CD14-positive monocyte (primary cell): ENCODE measurements around the gene ASPA. TPM values are rescaled to one million over a fixed set of nuclear protein-coding genes. Genes with fewer than 3 reads are reported as not detected.

Experiments used
- DNase-seq, 3 donors: peaks; one replicate each; pipeline ENCODE4 v3.0.0-alpha.2; 2011 to 2022
- H2AFZ ChIP-seq: 2 replicates; pipeline ENCODE4 v1.6.0; 2012; ENCODE audit warnings: mild to moderate bottlenecking, low read depth, low read length, inconsistent platforms; ENCODE audit not compliant: insufficient read depth, poor library complexity, severe bottlenecking
- H3K27ac ChIP-seq, 2 donors: 1 replicate in 1 of 2; 2 replicates in 1 of 2; pipeline ENCODE4 v1.5.1; 2012 to 2013; ENCODE audit warnings: low read length in 2 of 2, control low read depth in 1 of 2, inconsistent platforms in 1 of 2, low read depth in 1 of 2, mild to moderate bottlenecking in 1 of 2
- H3K27me3 ChIP-seq, 2 donors: one replicate each; pipeline versions ENCODE4 v1.6.0 to v1.6.1; 2011 to 2013; ENCODE audit warnings: low read length in 2 of 2; ENCODE audit not compliant: control insufficient read depth in 2 of 2, insufficient read depth in 2 of 2
- H3K36me3 ChIP-seq, 2 donors: replicated peaks in 1 of 2; 1 replicate in 1 of 2; 2 replicates in 1 of 2; pipeline versions ENCODE4 v1.5.1 to v1.6.1; 2012 to 2013; ENCODE audit warnings: low read length in 2 of 2, control low read depth in 1 of 2, inconsistent platforms in 1 of 2, mild to moderate bottlenecking in 1 of 2; ENCODE audit not compliant: insufficient read depth in 2 of 2, control insufficient read depth in 1 of 2
- H3K4me1 ChIP-seq, 2 donors: 1 replicate in 1 of 2; 2 replicates in 1 of 2; pipeline versions ENCODE4 v1.5.1 to v1.6.1; 2012 to 2013; ENCODE audit warnings: low read length in 2 of 2, control low read depth in 1 of 2, inconsistent platforms in 1 of 2, mild to moderate bottlenecking in 1 of 2, moderate library complexity in 1 of 2; ENCODE audit not compliant: insufficient read depth in 2 of 2, control insufficient read depth in 1 of 2
- H3K4me2 ChIP-seq: replicated peaks from 2 replicates; pipeline ENCODE3; 2012; ENCODE audit warnings: low read length, moderate library complexity, mild to moderate bottlenecking; ENCODE audit not compliant: poor library complexity, severe bottlenecking; ENCODE audit errors: extremely low read depth
- H3K4me3 ChIP-seq, 3 experiments: fragments of 200-600 bp in 1 of 3; sonication (generic) in 1 of 3; replicated peaks in 1 of 3; 1 replicate in 2 of 3; 2 replicates in 1 of 3; pipeline ENCODE4 v1.5.1; 2011 to 2013; ENCODE audit warnings: low read length in 3 of 3, mild to moderate bottlenecking in 3 of 3, control low read depth in 2 of 3, low read depth in 2 of 3, inconsistent platforms in 1 of 3, moderate library complexity in 1 of 3
- H3K79me2 ChIP-seq: 2 replicates; pipeline ENCODE4 v1.6.0; 2012; ENCODE audit warnings: mild to moderate bottlenecking, control low read depth, inconsistent platforms, low read length, moderate library complexity; ENCODE audit not compliant: insufficient read depth
- H3K9ac ChIP-seq: 2 replicates; pipeline ENCODE4 v1.6.0; 2017; ENCODE audit warnings: low read length, mild to moderate bottlenecking; ENCODE audit not compliant: insufficient read depth, poor library complexity, severe bottlenecking
- H3K9me3 ChIP-seq, 2 donors: replicated peaks in 1 of 2; 1 replicate in 1 of 2; 2 replicates in 1 of 2; pipeline versions ENCODE4 v1.5.1 to v1.6.1; 2012 to 2013; ENCODE audit warnings: low read length in 2 of 2, control low read depth in 1 of 2; ENCODE audit not compliant: control insufficient read depth in 1 of 2, insufficient read depth in 1 of 2
- H4K20me1 ChIP-seq: 2 replicates; pipeline ENCODE4 v1.6.0; 2012; ENCODE audit warnings: mild to moderate bottlenecking, low read length, control low read depth, moderate library complexity; ENCODE audit not compliant: insufficient read depth
- H3K27ac Mint-ChIP-seq, 7 donors: one replicate each; pipeline ENCODE4 v1.8.0; 2020; ENCODE audit warnings: mild to moderate bottlenecking in 7 of 7, mixed read lengths in 7 of 7, moderate library complexity in 6 of 7, inconsistent platforms in 2 of 7
- H3K27me3 Mint-ChIP-seq, 3 donors: one replicate each; pipeline ENCODE4 v1.8.0; 2021 to 2022; ENCODE audit warnings: low read depth in 3 of 3, mild to moderate bottlenecking in 3 of 3, mixed read lengths in 3 of 3, moderate library complexity in 3 of 3, inconsistent platforms in 1 of 3
- H3K36me3 Mint-ChIP-seq, 2 donors: one replicate each; pipeline ENCODE4 v1.8.0; 2020; ENCODE audit warnings: mixed read lengths in 2 of 2, inconsistent platforms in 1 of 2, mild to moderate bottlenecking in 1 of 2
- H3K4me1 Mint-ChIP-seq: one replicate; pipeline ENCODE4 v1.8.0; 2020; ENCODE audit warnings: mild to moderate bottlenecking, mixed read lengths
- H3K4me3 Mint-ChIP-seq, 2 donors: one replicate each; pipeline ENCODE4 v1.8.0; 2020; ENCODE audit warnings: mild to moderate bottlenecking in 2 of 2, mixed read lengths in 2 of 2, moderate library complexity in 1 of 2
- H3K9me3 Mint-ChIP-seq, 7 donors: one replicate each; pipeline ENCODE4 v1.8.0; 2020 to 2022; ENCODE audit warnings: mixed read lengths in 7 of 7, mild to moderate bottlenecking in 6 of 7, moderate library complexity in 6 of 7, inconsistent platforms in 2 of 7
- CTCF ChIP-seq: fragments of 200-600 bp; IDR thresholded peaks from one replicate; pipeline ENCODE4 v1.8.0; 2022; ENCODE audit warnings: antibody characterized with exemption, mild to moderate bottlenecking
- WGBS: methylation state at CpG from one replicate; pipeline ENCODE4 v1.1.5; 2013; ENCODE audit warnings: missing lambda C conversion rate; ENCODE audit not compliant: insufficient coverage; 5-methylcytosine and 5-hydroxymethylcytosine counted together
- intact Hi-C, 2 donors: fragments of 100-400 bp; cut with micrococcal nuclease; formaldehyde crosslinking; loops; one replicate each; pipeline versions ENCODE4 v1.15.0 to v1.15.1; 2023
- polyA plus RNA-seq, 3 donors: library from polyadenylated mRNA; depleted of rRNA in 1 of 3; unstranded in 2 of 3; stranded (reverse) in 1 of 3; fragments of 300-500 nt in 2 of 3; fragments of >200 nt in 1 of 3; fragmentation: Illumina TruSeq in 2 of 3; gene quantifications; 1 replicate in 2 of 3; 2 replicates in 1 of 3; pipeline ENCODE4 v1.2.3, GENCODE V29; 2012 to 2021

ASPA gene
- polyA plus RNA-seq, 3 donors = not detected

GRCh38 chr17:3482852-3483251 is 7.1 kb downstream of the ASPA start:
- no peak overlapping the region for H3K27ac Mint-ChIP-seq
- Histone ChIP-seq H3K36me3 (no peaks in the 10 kb centered on the region), H4K20me1 (no peaks in the 10 kb centered on the region), H3K9me3 (no peaks in the 10 kb centered on the region), H3K4me2 (no peak overlapping the region), H2AFZ (no peak overlapping the region), H3K27me3 (peaks cover 0 to 5% of the 10 kb centered on the region in 2 donors), H3K27ac (no peak overlapping the region), H3K4me3 (no peak overlapping the region), H3K4me1 (no peaks in the 10 kb centered on the region), H3K9ac (no peak overlapping the region), H3K79me2 (no peaks in the 10 kb centered on the region)
- DNase-seq = no peak
- no peaks in the 10 kb centered on the region for H3K4me1 Mint-ChIP-seq
- WGBS = no CpG with 5 or more reads among the region's 3 CpGs
- no peak for TF ChIP-seq CTCF
- peaks cover 0 to 2% (median 0%) of the 10 kb centered on the region in 7 donors for H3K9me3 Mint-ChIP-seq
- H3K4me3 Mint-ChIP-seq = no peak overlapping the region
- no peaks in the 10 kb centered on the region for H3K36me3 Mint-ChIP-seq
- peaks cover 3 to 6% (median 5%) of the 10 kb centered on the region in 3 donors for H3K27me3 Mint-ChIP-seq
- intact Hi-C loops = no loop called here

DNA sequence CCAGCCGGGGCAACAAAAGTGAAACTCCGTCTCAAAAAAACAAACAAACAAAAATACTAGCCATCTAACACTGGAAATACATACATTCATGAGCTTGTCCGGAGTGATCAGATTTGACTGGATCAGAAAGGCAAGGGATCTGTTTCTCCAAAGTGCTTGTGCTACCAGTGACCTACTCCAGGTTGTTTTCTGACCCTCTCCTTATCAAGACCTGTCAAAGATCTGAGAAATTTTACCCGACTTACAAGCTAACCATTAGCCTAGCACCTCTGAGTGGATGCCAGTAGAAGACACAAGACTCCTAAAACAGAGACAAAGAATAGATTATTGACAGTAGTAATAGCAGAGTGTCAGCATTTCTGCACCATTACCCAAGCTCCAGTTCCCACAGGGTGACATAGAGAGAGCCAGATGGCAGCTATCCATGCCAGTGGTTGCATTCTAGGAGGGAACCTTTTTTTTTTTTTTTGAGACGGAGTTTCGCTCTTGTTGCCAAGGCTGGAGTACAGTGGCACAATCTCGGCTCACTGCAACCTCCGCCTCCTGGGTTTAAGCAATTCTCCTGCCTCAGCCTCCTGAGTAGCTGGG is 9.8 kb downstream of the ASPA start:
- peaks cover 6 to 10% (median 8%) of the 10 kb centered on the region in 3 donors for H3K27me3 Mint-ChIP-seq
- TF ChIP-seq CTCF = no peak
- H4K20me1 ChIP-seq = no peaks in the 10 kb centered on the region
- no peak overlapping the region for H3K4me3 Mint-ChIP-seq
- H3K9me3 Mint-ChIP-seq = peaks cover 0 to 2% (median 0%) of the 10 kb centered on the region in 7 donors
- H3K4me2 ChIP-seq = no peak overlapping the region
- H3K27ac Mint-ChIP-seq = no peak overlapping the region
- no peak overlapping the region for H3K4me3 ChIP-seq
- no peak overlapping the region for H2AFZ ChIP-seq
- WGBS = 80% methylated on average over 1 of the region's 8 CpGs
- no peaks in the 10 kb centered on the region for H3K36me3 ChIP-seq
- H3K27ac ChIP-seq = no peak overlapping the region
- no peaks in the 10 kb centered on the region for H3K9me3 ChIP-seq
- H3K27me3 ChIP-seq = peaks cover 0 to 11% of the 10 kb centered on the region in 2 donors
- H3K9ac ChIP-seq = no peak overlapping the region
- no peaks in the 10 kb centered on the region for H3K36me3 Mint-ChIP-seq
- no peak for DNase-seq
- H3K4me1 ChIP-seq = no peaks in the 10 kb centered on the region
- H3K4me1 Mint-ChIP-seq = no peaks in the 10 kb centered on the region
- intact Hi-C loops = no loop called here
- H3K79me2 ChIP-seq = no peaks in the 10 kb centered on the region
